GM19239 (cell line): ENCODE measurements around the gene CD59.
"Not testable (repeated sequence)": the region's sequence is repeated elsewhere in the genome, so short reads cannot be mapped to it uniquely, and the experiment has no call there.

ENCODE experiments used
- DNase-seq: peaks from one replicate; pipeline ENCODE4 v3.0.0; 2011; ENCODE audit warnings: low spot score; ENCODE audit not compliant: insufficient read length
- FAIRE-seq: peaks from 2 replicates; lab custom pipeline; 2011; peaks lifted over from hg19 to GRCh38; lab: Jason Lieb, UNC

Gene CD59

DNA sequence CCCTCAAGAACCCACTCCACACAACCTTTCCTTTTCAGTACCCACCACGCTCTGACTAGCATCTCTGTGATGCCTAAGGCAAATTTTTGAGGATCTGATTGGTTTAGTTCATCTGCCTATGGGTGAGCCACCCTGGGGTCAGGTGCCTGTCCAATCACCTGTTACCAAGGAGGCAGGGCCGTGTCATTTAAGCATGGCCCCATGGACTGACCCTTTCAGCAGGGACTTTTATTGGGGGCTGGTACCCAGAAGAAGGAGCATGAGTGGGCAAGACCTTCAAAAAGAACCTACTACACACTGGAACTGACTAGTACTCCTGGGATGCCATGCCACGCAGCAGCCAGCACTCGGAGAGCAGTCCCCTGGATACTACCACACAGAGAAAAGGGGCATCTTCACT lies 64.0 kb downstream of the CD59 start:
- DNase-seq (no peak), FAIRE-seq (no peak)

DNA sequence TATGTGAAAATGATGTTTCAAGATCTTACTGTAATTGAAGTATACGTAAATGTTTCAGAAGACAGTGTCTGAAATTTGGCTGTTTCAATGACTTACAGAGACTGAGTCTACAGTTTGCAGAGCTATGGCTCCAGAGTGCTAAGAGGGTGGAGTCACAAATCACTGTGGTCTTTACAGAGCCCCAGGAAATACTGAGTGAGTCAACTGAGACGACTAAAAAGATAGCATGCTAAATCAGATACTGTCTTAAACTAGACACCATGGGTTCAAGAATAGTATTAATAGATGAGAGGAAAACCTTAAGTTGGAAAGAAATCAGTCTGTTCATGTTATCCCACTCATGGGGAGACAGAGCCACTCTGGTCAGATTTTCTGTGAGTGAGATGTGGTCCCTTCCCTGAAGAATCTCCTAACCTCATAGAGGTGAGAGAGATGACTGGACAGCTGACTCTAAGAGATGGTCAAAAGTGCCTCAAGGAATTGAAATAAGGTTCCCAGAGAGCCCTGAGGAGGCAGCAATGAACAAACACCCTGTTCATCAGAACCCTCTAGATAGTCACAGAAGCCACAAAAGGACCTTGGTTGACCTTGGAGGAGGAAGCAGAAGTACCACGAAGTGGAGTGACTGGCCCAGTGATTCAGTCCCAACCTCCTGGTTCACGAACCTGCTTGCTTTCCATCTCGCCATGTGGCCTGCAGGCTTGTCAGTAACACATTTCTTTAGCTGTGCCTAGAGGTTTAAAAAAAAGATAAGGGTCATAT lies 65.8 kb downstream of the CD59 start:
- FAIRE-seq (no peak), DNase-seq (no peak)

GRCh38 chr11:33669598-33670249 lies 66.5 kb downstream of the CD59 start:
- FAIRE-seq: no peak

DNA sequence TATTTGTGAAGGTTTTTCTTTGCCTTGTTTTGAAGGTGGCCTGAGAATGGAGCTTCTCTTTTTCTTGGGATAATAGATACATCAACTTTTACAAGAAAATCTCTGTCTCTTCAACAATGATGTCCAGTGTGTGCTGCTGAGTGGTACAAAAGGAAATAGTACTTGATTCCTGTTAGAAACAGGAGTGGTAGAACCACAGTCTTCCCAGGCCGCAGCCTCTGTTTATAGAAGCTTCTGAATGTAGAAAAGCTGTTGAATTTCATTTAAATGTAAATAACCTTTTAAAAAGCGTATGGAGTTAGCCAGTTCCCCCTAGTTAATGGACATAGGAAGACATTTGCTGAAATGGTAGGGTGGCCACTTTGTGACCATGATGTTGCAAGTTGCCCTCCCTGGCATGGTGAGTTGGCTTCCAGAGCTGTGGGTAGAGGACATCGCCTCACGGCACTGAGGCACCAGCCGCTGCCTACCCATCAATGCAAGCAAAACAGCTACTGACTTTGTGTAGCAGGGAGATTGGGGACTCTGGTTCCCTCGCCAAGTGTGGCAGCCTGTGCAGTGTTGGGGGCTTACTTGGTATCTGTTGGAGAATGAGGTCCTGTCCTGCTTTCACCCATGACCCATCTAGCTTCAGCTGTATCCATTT lies 67.1 kb downstream of the CD59 start:
- DNase-seq: no peak
- FAIRE-seq: no peak

More at GRCh38 chr11:33669598-33670249, 66.5 kb downstream of the CD59 start:
- DNase-seq: no peak

DNA sequence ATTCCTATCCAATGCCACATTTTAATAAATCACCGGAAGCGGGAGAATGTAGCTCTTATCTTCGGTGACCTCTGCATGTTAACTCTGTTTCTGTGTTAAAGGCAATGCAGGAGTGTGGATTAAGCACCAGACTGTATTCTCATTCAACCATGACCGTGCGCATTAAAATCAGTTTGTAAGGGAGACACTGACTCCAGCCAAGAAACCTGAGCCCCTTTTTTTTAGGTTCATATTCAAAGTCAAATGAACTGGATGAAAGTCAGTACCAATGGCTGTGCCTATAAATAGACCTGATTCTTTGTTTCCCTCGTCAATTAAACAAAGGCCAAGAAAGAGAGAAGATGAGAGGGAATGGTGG lies 67.8 kb downstream of the CD59 start:
- no peak for FAIRE-seq
- no peak for DNase-seq

GRCh38 chr11:33667819-33668467 lies 68.3 kb downstream of the CD59 start:
- DNase-seq: no peak
- no peak for FAIRE-seq

DNA sequence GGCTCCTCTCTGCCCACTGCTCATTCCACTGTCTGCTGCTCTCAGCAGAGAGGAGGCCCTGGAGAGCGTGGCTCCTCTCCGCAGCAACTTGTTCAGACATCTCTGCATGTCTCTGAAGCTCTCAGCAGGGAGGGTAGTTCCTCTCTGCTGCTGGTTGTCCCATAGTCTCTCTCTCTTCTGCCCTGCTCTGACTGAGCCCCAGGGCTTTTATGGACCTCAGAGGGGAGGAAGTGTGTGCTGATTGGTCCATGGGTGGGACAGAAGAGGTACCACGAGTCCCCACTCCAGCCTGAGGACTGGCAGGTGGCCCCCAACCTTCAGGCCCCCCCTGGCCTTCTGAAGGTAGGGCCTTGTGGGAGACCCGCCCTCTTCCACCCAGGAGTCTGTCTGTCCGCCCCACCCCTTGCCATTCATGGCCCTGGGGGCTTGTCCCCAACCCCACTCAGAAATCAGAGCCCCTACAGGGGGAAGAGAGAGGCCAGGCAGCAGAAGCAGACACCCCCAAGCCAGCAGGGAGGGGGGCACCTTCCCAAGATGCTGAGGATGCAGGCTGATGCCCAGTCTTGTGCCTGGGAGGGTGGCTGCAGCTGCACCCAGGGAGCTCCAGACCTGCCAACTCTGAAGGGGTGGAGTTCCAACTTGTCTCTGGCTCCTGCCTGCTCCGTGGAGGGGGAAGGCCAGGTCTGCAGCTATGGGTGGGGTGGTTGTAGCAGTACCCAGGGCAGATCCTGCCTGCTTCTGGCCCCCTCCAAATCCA lies 70.7 kb downstream of the CD59 start:
- DNase-seq (no peak), FAIRE-seq (no peak)

DNA sequence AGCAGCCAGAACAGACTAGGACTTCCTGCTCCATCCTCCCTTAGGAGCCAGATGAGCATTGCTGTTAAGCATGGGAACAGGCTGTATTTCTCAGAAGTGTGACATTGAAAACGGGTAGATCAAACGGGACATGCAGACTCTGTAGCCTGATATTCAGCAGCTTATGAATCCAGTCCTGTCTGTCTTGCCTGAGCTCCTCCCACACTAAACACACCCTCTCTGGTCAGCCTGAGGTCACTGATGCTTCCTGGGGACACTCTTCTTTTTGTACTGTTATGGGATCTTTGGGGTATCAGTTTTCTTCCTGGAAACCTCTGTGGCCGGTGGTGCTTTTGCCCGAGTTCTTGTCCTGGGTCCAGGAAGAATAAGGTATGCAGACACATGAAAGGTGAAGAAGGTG lies 71.4 kb downstream of the CD59 start:
- FAIRE-seq (no peak), DNase-seq (no peak)

DNA sequence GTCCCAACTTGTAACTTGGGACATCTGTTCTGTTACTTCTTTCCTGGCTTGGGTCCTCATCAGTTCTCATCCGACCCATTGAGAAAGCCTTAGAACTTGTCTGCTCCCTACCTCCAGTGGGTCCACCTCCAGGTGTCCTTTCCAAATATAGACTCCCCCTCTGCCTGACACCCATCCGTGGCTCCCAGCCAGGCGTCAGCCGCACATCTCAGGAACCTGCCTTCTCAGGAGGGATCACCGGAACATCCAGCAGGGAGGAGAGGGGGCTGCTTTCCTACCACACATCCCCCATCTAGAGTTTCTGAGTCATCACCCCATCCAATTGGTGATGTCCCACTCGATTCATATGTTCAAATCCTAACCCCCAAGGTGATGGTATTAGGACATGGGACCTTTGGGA lies 72.1 kb downstream of the CD59 start:
- DNase-seq (no peak), FAIRE-seq (no peak)

- DNase-seq (no peak), FAIRE-seq (no peak)
Measured at GRCh38 chr11:33663121-33663520, 73.1 kb downstream of the CD59 start.

DNA sequence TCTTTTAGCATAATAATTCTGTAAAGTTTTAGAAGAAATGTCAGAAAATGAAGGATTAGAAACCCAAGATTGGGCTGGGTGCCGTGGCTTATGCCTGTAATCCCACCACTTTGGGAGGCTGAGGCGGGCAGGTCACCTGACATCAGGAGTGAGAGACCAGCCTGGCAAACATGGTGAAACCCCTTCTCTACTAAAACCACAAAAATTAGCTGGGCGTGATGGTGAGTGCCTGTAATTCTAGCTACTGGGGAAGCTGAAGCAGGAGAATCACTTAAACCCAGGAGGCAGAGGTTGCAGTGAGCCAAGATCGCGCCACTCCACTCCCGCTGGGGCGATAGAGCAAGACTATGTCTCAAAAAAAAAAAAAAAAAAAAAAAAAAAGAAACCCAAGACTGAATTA lies 74.7 kb downstream of the CD59 start:
- not testable (repeated sequence) for DNase-seq

GRCh38 chr11:33660962-33661361 lies 75.3 kb downstream of the CD59 start:
- no peak for DNase-seq
- FAIRE-seq: no peak

More for the DNA sequence above, 74.7 kb downstream of the CD59 start:
- not testable (repeated sequence) for FAIRE-seq

DNA sequence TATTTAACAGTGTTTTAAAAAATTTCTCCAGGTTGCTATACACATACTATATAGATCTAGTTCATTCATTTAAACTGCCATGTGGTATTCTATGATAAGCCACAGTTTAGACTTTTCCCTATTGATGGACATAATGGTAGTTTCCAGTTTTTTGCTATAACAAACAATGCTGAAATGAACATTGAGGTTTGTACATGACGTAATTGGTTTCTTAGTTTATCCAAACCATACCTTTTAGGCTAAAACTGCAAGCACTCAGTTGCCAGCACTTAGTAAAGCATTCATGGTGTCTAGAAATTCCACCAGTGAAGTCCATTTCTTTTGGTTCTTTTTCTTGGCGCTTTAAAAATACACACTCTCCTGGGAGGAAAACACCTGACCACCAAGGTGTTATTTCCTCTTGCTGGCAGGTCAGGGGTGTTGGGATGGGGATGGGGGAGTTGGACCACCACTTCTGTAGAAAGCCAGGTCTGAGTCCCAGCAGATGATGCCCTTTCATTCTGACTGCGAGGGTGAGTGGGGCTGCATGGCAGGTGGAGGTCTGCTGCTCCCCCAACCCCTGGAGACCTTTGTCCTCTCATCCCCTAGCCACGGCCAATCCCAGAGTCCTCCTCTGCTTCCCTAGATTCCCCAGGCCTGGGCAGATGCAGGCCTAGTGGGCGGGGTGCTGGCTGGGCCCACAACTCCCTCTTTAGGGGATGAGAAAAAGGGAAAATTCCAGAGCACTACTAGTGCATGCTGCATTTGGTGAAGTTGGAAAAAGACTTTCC lies 76.7 kb downstream of the CD59 start:
- FAIRE-seq: no peak

GRCh38 chr11:33658195-33658900 lies 77.9 kb downstream of the CD59 start:
- FAIRE-seq: no peak
- DNase-seq: no peak

More for the DNA sequence above, 76.7 kb downstream of the CD59 start:
- DNase-seq: no peak

GRCh38 chr11:33657757-33658156 lies 78.5 kb downstream of the CD59 start:
- no peak for DNase-seq
- no peak for FAIRE-seq

DNA sequence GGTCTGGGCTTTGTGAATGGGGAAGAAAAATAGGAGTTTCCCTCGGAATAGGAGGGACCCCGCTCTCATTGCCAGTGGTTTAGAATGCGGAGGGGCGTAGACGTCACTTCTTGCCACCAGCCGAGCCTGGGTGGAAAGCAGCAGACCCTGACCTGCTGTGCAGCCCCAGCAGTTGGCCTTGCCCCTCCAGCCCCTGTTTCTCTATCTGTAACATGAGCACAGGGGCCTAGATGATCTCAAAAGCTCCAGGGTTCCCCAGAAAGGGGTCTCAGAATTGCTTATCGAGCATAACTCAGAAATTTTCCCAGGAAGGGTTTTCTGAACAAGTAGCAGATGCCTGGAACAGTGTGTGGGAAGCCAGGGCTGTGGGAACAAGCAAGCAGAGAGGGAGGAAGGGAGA lies 79.5 kb downstream of the CD59 start:
- FAIRE-seq (no peak), DNase-seq (no peak)

DNA sequence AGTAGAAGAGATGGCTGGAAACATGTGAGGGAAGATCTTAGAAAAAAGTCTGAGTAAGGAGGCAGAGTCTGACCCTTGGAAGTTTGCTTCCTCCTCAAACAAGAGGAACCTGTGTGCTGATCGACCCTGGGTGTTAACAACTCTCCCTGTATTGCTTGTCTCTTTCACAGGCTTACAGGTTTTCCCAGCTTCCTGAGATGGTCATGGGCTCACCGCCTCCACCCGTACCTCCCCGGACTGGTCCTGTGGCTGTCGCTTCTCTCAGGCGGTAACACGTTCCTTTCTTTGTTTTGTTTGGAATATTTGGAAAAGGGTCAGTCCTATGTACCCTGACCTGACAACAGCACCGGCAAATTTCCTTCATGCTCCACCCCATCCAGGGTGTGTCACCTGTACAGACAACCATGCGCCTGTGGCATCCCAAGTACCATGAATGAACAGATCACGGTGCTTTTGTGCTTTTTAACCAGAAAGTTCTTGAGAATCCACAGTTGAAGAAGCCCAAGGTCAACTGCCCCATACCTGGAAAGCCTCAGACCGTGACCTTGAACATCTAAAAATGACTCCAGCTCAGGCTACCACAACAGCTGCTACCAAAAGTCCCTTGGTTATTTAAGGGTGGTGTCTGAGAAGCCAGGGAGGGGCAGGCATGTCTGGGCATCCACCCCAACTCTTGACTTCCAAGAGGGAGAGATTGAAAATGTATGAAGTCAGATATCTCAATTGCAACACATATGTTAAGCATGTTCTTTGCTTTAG lies 80.2 kb downstream of the CD59 start:
- DNase-seq (no peak), FAIRE-seq (no peak)

GRCh38 chr11:33654594-33654993 lies 81.6 kb downstream of the CD59 start:
- DNase-seq (no peak), FAIRE-seq (no peak)
